ENCODE results near the gene ARRB1. TPM values are rescaled to one million over a fixed set of nuclear protein-coding genes. Genes with fewer than 3 reads are reported as not detected.

Gene ARRB1
- total and polyA plus RNA-seq, 9 of the 15 experiments (the other 6 are each of a cell fraction or from before 2014, with no cell fraction given) = 6.6 to 45.4 (median 28.5) TPM

DNA sequence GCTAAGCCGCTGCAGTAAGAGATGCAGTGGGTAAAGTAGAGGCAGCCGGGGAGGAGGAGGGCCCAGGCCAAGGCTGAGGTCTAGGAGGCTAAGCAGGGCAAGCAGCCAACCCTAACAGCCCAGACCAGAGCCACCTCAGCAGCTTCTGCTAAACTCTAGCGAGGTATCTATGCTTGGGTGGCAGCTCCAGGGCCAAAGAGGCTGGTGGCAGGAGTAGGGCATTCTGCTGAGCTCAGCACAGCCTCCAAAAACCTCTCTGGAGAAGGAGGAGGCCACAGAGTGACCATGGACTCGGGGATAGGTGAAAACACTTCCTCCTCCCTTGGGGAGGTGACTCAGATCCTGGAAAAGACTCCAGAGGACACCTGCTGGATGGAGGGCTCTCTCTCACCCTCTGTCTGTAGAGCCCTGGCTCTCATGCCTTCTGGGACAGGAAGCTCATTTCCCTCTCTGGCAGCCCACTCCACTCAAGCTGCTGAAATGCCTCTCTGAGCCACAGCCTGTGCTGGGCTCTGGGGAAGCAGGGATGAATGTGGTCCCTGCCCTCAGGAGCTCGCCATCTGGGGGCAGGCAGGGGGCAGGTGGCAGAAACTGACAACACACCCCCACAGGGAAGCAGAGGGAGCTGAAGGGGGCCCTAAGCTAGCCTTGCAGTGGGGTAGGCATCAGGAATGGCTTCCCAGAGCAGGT lies 127.4 kb downstream of the ARRB1 start:
- no TSS peak for BruUV-seq (replicated peaks)
- peak; percentile 90 for ATAC-seq
- in situ Hi-C loops (cut with MboI) = no loop called here
- TF ChIP-seq SP1 (CRISPR knock-in tag; IDR thresholded peaks at IDR 0.05) (0 out of 2 replicates have a peak, but pooled peaks have one; percentile 21), PHTF2 (CRISPR knock-in tag; IDR thresholded peaks at IDR 0.05) (no peak), MAFF (IDR thresholded peaks at IDR 0.05; ENCODE audit: low read length) (0 out of 2 replicates have a peak, but pooled peaks have one; percentile 1), C11orf30 (IDR thresholded peaks at IDR 0.05; ENCODE audit: low read depth) (peak; percentile 16; the same call in 1 of the 2 replicates)
- TF ChIP-seq, protein P1, sequence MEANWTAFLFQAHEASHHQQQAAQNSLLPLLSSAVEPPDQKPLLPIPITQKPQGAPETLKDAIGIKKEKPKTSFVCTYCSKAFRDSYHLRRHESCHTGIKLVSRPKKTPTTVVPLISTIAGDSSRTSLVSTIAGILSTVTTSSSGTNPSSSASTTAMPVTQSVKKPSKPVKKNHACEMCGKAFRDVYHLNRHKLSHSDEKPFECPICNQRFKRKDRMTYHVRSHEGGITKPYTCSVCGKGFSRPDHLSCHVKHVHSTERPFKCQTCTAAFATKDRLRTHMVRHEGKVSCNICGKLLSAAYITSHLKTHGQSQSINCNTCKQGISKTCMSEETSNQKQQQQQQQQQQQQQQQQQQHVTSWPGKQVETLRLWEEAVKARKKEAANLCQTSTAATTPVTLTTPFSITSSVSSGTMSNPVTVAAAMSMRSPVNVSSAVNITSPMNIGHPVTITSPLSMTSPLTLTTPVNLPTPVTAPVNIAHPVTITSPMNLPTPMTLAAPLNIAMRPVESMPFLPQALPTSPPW (CRISPR knock-in tag; IDR thresholded peaks at IDR 0.05) = no peak
- TF ChIP-seq, protein P2, sequence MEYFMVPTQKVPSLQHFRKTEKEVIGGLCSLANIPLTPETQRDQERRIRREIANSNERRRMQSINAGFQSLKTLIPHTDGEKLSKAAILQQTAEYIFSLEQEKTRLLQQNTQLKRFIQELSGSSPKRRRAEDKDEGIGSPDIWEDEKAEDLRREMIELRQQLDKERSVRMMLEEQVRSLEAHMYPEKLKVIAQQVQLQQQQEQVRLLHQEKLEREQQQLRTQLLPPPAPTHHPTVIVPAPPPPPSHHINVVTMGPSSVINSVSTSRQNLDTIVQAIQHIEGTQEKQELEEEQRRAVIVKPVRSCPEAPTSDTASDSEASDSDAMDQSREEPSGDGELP (CRISPR knock-in tag; IDR thresholded peaks at IDR 0.05; ENCODE audit: borderline replicate concordance) = 0 out of 2 replicates have a peak, but pooled peaks have one; percentile 13
- TF ChIP-seq, protein P3, sequence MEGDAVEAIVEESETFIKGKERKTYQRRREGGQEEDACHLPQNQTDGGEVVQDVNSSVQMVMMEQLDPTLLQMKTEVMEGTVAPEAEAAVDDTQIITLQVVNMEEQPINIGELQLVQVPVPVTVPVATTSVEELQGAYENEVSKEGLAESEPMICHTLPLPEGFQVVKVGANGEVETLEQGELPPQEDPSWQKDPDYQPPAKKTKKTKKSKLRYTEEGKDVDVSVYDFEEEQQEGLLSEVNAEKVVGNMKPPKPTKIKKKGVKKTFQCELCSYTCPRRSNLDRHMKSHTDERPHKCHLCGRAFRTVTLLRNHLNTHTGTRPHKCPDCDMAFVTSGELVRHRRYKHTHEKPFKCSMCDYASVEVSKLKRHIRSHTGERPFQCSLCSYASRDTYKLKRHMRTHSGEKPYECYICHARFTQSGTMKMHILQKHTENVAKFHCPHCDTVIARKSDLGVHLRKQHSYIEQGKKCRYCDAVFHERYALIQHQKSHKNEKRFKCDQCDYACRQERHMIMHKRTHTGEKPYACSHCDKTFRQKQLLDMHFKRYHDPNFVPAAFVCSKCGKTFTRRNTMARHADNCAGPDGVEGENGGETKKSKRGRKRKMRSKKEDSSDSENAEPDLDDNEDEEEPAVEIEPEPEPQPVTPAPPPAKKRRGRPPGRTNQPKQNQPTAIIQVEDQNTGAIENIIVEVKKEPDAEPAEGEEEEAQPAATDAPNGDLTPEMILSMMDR (IDR thresholded peaks at IDR 0.05 in 2 of 3, conservative IDR thresholded peaks at IDR 0.05 in 1 of 3; ENCODE audit: insufficient read depth in 2 of 3, low read depth in 1 of 3, low read length in 3 of 3) = peak; percentile 23 to 46 (median 32); a peak in 3 of 6 replicates

More for the DNA sequence above, 127.4 kb downstream of the ARRB1 start:
- ChIA-PET CTCF (ENCODE audit: low intra/inter-chr PET ratio) (interaction anchor here (0.6 kb wide), 1 partner anchor 10 kb away, joined by 3 read pairs; no protein-coding TSS in a partner anchor), POLR2A (interaction anchor here (0.5 to 2.3 kb wide), 7 partner anchors 10 to 202 kb away, joined by 3 to 6 read pairs (median 4); no protein-coding TSS in a partner anchor)
- Histone ChIP-seq H3K9me1 (ENCODE audit: control insufficient read depth, insufficient read depth, low read length) (no peaks in the 10 kb centered on the region), H3K9ac (ENCODE audit: insufficient read depth in 1 of 2, low read depth in 2 of 2, low read length in 2 of 2) (peak overlapping the region in 1 of 2 experiments; percentile 53; a peak in 1 of 4 replicates), H4K20me1 (replicated peaks; ENCODE audit: control insufficient read depth, insufficient read depth, low read length) (no peaks in the 10 kb centered on the region; the same call in 1 of the 2 replicates), H3K9me3 (replicated peaks; ENCODE audit: control insufficient read depth, insufficient read depth, low read depth, low read length) (no peaks in the 10 kb centered on the region), H3K4me1 (replicated peaks in 1 of 2; ENCODE audit: control insufficient read depth in 2 of 2, insufficient read depth in 2 of 2, low read length in 2 of 2) (no peaks in the 10 kb centered on the region), H3K27me3 (ENCODE audit: control insufficient read depth in 2 of 2, insufficient read depth in 2 of 2, low read length in 2 of 2) (peaks cover 22 to 41% of the 10 kb centered on the region in 2 experiments), H3K27ac (ENCODE audit: extremely low read depth, low read depth, low read length) (no peak overlapping the region), H2AFZ (ENCODE audit: low read depth, low read length) (no peak overlapping the region), H3K36me3 (ENCODE audit: control insufficient read depth, insufficient read depth, low read length) (no peaks in the 10 kb centered on the region), H3K79me2 (ENCODE audit: control insufficient read depth, insufficient read depth, low read length) (no peaks in the 10 kb centered on the region), H3K4me3 (no peak overlapping the region), H3K4me2 (ENCODE audit: insufficient read depth, low read length) (no peak overlapping the region)
- FAIRE-seq (peak; percentile 65), DNase-seq (ENCODE audit: extremely low read depth in 1 of 4, low spot score in 3 of 4) (peak in 3 of 4 experiments; percentile 20 to 37 (median 29))
- WGBS (ENCODE audit: insufficient coverage, low coverage, missing lambda C conversion rate) = 0% methylated on average over 5 of the region's 5 CpGs
- intact Hi-C loops (cut with micrococcal nuclease) = no loop called here
